DOHH2 (cell line): ENCODE measurements around the gene GUCY1A2.
"Not testable (repeated sequence)": the region's sequence is repeated elsewhere in the genome, so short reads cannot be mapped to it uniquely, and the experiment has no call there.

Experiments used
- H3F3A ChIP-seq: fragments of 200-600 bp; sonication (generic), shearing (Covaris generic); 2 replicates; pipeline ENCODE4 v1.6.0; 2016; ENCODE audit warnings: antibody characterized with exemption, mild to moderate bottlenecking; ENCODE audit not compliant: control insufficient read depth, insufficient read depth
- H3K27ac ChIP-seq: fragments of 200-600 bp; sonication (generic); 2 replicates; pipeline ENCODE4 v1.5.1; 2014; ENCODE audit warnings: low read depth, mild to moderate bottlenecking, low read length, moderate library complexity
- H3K27me3 ChIP-seq: fragments of 200-600 bp; sonication (generic); 2 replicates; pipeline ENCODE4 v1.6.1; 2014; ENCODE audit warnings: mild to moderate bottlenecking, low read length, mixed read lengths; ENCODE audit not compliant: control insufficient read depth
- H3K36me3 ChIP-seq: fragments of 200-600 bp; sonication (generic); 2 replicates; pipeline ENCODE4 v1.6.1; 2014; ENCODE audit warnings: mild to moderate bottlenecking, low read length, moderate library complexity, mixed read lengths; ENCODE audit not compliant: control insufficient read depth
- H3K4me1 ChIP-seq: fragments of 200-600 bp; sonication (generic); 2 replicates; pipeline ENCODE4 v1.6.1; 2014; ENCODE audit warnings: mild to moderate bottlenecking, low read length, mixed read lengths; ENCODE audit not compliant: control insufficient read depth
- H3K4me2 ChIP-seq: fragments of 200-600 bp; sonication (generic); 2 replicates; pipeline ENCODE4 v1.6.0; 2014; ENCODE audit warnings: mild to moderate bottlenecking, low read length, moderate library complexity
- H3K4me3 ChIP-seq: fragments of 200-600 bp; sonication (generic); 2 replicates; pipeline ENCODE4 v1.5.1; 2014; ENCODE audit warnings: mild to moderate bottlenecking, low read length, mixed read lengths
- H3K79me2 ChIP-seq: fragments of 200-600 bp; sonication (generic); 2 replicates; pipeline ENCODE4 v1.6.1; 2014; ENCODE audit warnings: mild to moderate bottlenecking, low read length, mixed read lengths; ENCODE audit not compliant: control insufficient read depth
- H3K9me2 ChIP-seq: fragments of 200-600 bp; sonication (generic); replicated peaks from 2 replicates; pipeline ENCODE4 v1.6.1; 2014; ENCODE audit warnings: mild to moderate bottlenecking, low read length, mixed read lengths; ENCODE audit not compliant: control insufficient read depth
- H3K9me3 ChIP-seq: fragments of 200-600 bp; sonication (generic); 2 replicates; pipeline ENCODE4 v1.6.1; 2014; ENCODE audit warnings: antibody characterized with exemption, low read length, mixed read lengths; ENCODE audit not compliant: control insufficient read depth, insufficient read depth
- H4K20me1 ChIP-seq: fragments of 200-600 bp; sonication (generic); 2 replicates; pipeline ENCODE4 v1.6.0; 2014; ENCODE audit warnings: low read depth, mild to moderate bottlenecking, antibody characterized with exemption, low read length, moderate library complexity; ENCODE audit not compliant: control insufficient read depth, insufficient read depth
- CTCF ChIP-seq: fragments of 200-600 bp; sonication (generic); IDR thresholded peaks from one replicate; pipeline ENCODE4 v1.5.1; 2014; ENCODE audit warnings: antibody characterized with exemption, mild to moderate bottlenecking, low read depth, low read length; ENCODE audit not compliant: poor library complexity, severe bottlenecking
- EZH2phosphoT487 ChIP-seq: fragments of 200-600 bp; sonication (generic); IDR thresholded peaks from 2 replicates; pipeline ENCODE4 v1.6.1; 2017; ENCODE audit warnings: borderline replicate concordance, mild to moderate bottlenecking, antibody characterized with exemption, low read length, moderate library complexity, mixed read lengths

Gene GUCY1A2

GRCh38 chr11:106828976-106829375, 189.3 kb downstream of the GUCY1A2 start:
- TF ChIP-seq EZH2phosphoT487, result no peak
- TF ChIP-seq CTCF, result no peak
- H3K79me2 ChIP-seq, result no peaks in the 10 kb centered on the region
- no peak overlapping the region for H3K4me2 ChIP-seq
- no peaks in the 10 kb centered on the region for H3K27me3 ChIP-seq
- no peak overlapping the region for H3K27ac ChIP-seq
- no peaks in the 10 kb centered on the region for H3K9me2 ChIP-seq
- H4K20me1 ChIP-seq, result no peaks in the 10 kb centered on the region
- H3K9me3 ChIP-seq, result no peaks in the 10 kb centered on the region
- no peaks in the 10 kb centered on the region for H3F3A ChIP-seq
- no peaks in the 10 kb centered on the region for H3K36me3 ChIP-seq
- H3K4me3 ChIP-seq, result no peak overlapping the region
- H3K4me1 ChIP-seq, result no peaks in the 10 kb centered on the region

- TF ChIP-seq CTCF (no peak), EZH2phosphoT487 (no peak)
- no peaks in the 10 kb centered on the region for H3K9me2 ChIP-seq
- no peaks in the 10 kb centered on the region for H3K4me1 ChIP-seq
- H3K4me2 ChIP-seq, result no peak overlapping the region
- H3K9me3 ChIP-seq, result no peaks in the 10 kb centered on the region
- no peaks in the 10 kb centered on the region for H3K79me2 ChIP-seq
- H3K36me3 ChIP-seq, result no peaks in the 10 kb centered on the region
- no peak overlapping the region for H3K4me3 ChIP-seq
- H3K27me3 ChIP-seq, result no peaks in the 10 kb centered on the region
- H3F3A ChIP-seq, result no peaks in the 10 kb centered on the region
- H3K27ac ChIP-seq, result no peak overlapping the region
- H4K20me1 ChIP-seq, result no peaks in the 10 kb centered on the region
These were observed 189.7 kb downstream of the GUCY1A2 start for GRCh38 chr11:106828576-106828975.

GRCh38 chr11:106827687-106828086, 190.6 kb downstream of the GUCY1A2 start:
- Histone ChIP-seq H3K4me1 (no peaks in the 10 kb centered on the region), H3K36me3 (no peaks in the 10 kb centered on the region), H3K27ac (no peak overlapping the region), H3K4me2 (no peak overlapping the region), H3K4me3 (no peak overlapping the region), H3K9me2 (no peaks in the 10 kb centered on the region), H3K9me3 (no peaks in the 10 kb centered on the region), H3K79me2 (no peaks in the 10 kb centered on the region), H3F3A (no peaks in the 10 kb centered on the region), H4K20me1 (no peaks in the 10 kb centered on the region), H3K27me3 (no peaks in the 10 kb centered on the region)
- TF ChIP-seq EZH2phosphoT487 (no peak), CTCF (no peak)

- not testable (repeated sequence) for H4K20me1 ChIP-seq, H3K4me1 ChIP-seq, H3K4me2 ChIP-seq, H3K4me3 ChIP-seq, H3K27ac ChIP-seq, H3K79me2 ChIP-seq, H3K9me3 ChIP-seq, H3F3A ChIP-seq, H3K9me2 ChIP-seq, H3K27me3 ChIP-seq, H3K36me3 ChIP-seq
These were observed 191.7 kb downstream of the GUCY1A2 start for GRCh38 chr11:106826558-106826957.
